Trophoblast cell (in vitro differentiated cells and primary cell): ENCODE results near the gene GCLC.
A peak's percentile ranks its signal among the peaks of the same experiment; 100 is the strongest.
"Not testable (repeated sequence)": the region's sequence is repeated elsewhere in the genome, so short reads cannot be mapped to it uniquely, and the experiment has no call there.

Experiments used
- DNase-seq, 2 donors: peaks; one replicate each; pipeline ENCODE4 v3.0.0-alpha.2; 2016
- H2AFZ ChIP-seq: 2 replicates; pipeline ENCODE4 v1.6.1; 2013; ENCODE audit warnings: low read length, moderate library complexity, mild to moderate bottlenecking; ENCODE audit not compliant: insufficient read depth, poor library complexity
- H2AK5ac ChIP-seq: 2 replicates; pipeline ENCODE4 v1.6.1; 2013; ENCODE audit warnings: mild to moderate bottlenecking, low read length
- H2BK120ac ChIP-seq: 2 replicates; pipeline ENCODE4 v1.6.1; 2013; ENCODE audit warnings: low read length, mild to moderate bottlenecking, moderate library complexity; ENCODE audit not compliant: insufficient read depth, poor library complexity
- H2BK12ac ChIP-seq: 2 replicates; pipeline ENCODE4 v1.6.1; 2013; ENCODE audit warnings: mild to moderate bottlenecking, low read length, moderate library complexity
- H2BK5ac ChIP-seq: 2 replicates; pipeline ENCODE4 v1.6.1; 2013; ENCODE audit warnings: low read length, low read depth, moderate library complexity, mild to moderate bottlenecking; ENCODE audit not compliant: poor library complexity
- H3K14ac ChIP-seq: 2 replicates; pipeline ENCODE4 v1.6.1; 2013; ENCODE audit warnings: mild to moderate bottlenecking, low read length
- H3K18ac ChIP-seq: 2 replicates; pipeline ENCODE4 v1.6.1; 2013; ENCODE audit warnings: mild to moderate bottlenecking, low read length
- H3K23ac ChIP-seq: 2 replicates; pipeline ENCODE4 v1.6.1; 2013; ENCODE audit warnings: low read length
- H3K27ac ChIP-seq: 2 replicates; pipeline ENCODE4 v1.5.1; 2013; ENCODE audit warnings: low read depth, mild to moderate bottlenecking, inconsistent platforms, low read length, moderate library complexity
- H3K27me3 ChIP-seq: 2 replicates; pipeline ENCODE4 v1.6.1; 2013; ENCODE audit warnings: inconsistent platforms, mild to moderate bottlenecking, low read length, moderate library complexity; ENCODE audit not compliant: insufficient read depth
- H3K36me3 ChIP-seq, 2 experiments: 1 replicate in 1 of 2; 2 replicates in 1 of 2; pipeline ENCODE4 v1.6.1; 2013; ENCODE audit warnings: low read length in 2 of 2, mild to moderate bottlenecking in 2 of 2, moderate library complexity in 1 of 2; ENCODE audit not compliant: insufficient read depth in 2 of 2, control insufficient read depth in 1 of 2
- H3K4ac ChIP-seq: 2 replicates; pipeline ENCODE4 v1.6.1; 2013; ENCODE audit warnings: low read depth, mild to moderate bottlenecking, low read length, moderate library complexity
- H3K4me1 ChIP-seq, 2 experiments: 1 replicate in 1 of 2; 2 replicates in 1 of 2; pipeline ENCODE4 v1.6.1; 2013; ENCODE audit warnings: low read length in 2 of 2, mild to moderate bottlenecking in 2 of 2, moderate library complexity in 1 of 2; ENCODE audit not compliant: insufficient read depth in 2 of 2, control insufficient read depth in 1 of 2
- H3K4me2 ChIP-seq: 2 replicates; pipeline ENCODE4 v1.6.1; 2013; ENCODE audit warnings: inconsistent platforms, mild to moderate bottlenecking, low read length, moderate library complexity
- H3K4me3 ChIP-seq: 2 replicates; pipeline ENCODE4 v1.5.1; 2013; ENCODE audit warnings: mild to moderate bottlenecking, low read depth, low read length, inconsistent platforms
- H3K79me1 ChIP-seq: one replicate; pipeline ENCODE4 v1.6.1; 2013; ENCODE audit warnings: low read length
- H3K79me2 ChIP-seq: 2 replicates; pipeline ENCODE4 v1.6.1; 2013; ENCODE audit warnings: low read length, mild to moderate bottlenecking; ENCODE audit not compliant: control insufficient read depth, insufficient read depth, poor library complexity
- H3K9ac ChIP-seq: 2 replicates; pipeline ENCODE4 v1.6.1; 2013; ENCODE audit warnings: mild to moderate bottlenecking, low read length
- H3K9me3 ChIP-seq: 2 replicates; pipeline ENCODE4 v1.6.1; 2013; ENCODE audit warnings: low read depth, mild to moderate bottlenecking, control low read depth, inconsistent platforms, low read length; ENCODE audit not compliant: insufficient read depth
- H4K12ac ChIP-seq: 2 replicates; pipeline ENCODE4 v1.6.1; 2013; ENCODE audit warnings: low read depth, mild to moderate bottlenecking, low read length, moderate library complexity
- H4K8ac ChIP-seq: 2 replicates; pipeline ENCODE4 v1.6.1; 2013; ENCODE audit warnings: low read depth, mild to moderate bottlenecking, low read length, moderate library complexity
- H4K91ac ChIP-seq: one replicate; pipeline ENCODE4 v1.6.1; 2013; ENCODE audit warnings: low read depth, mild to moderate bottlenecking, low read length, moderate library complexity
- WGBS: extraction: QIAGEN DNeasy Blood & Tissue Kit; methylation state at CpG from one replicate; pipeline ENCODE4 v1.1.7; 2013; ENCODE audit warnings: missing lambda C conversion rate; ENCODE audit not compliant: insufficient read length, insufficient coverage; ENCODE audit errors: extremely low coverage; 5-methylcytosine and 5-hydroxymethylcytosine counted together

The GCLC gene

GRCh38 chr6:53579338-53579737 lies 34.4 kb upstream of the GCLC start:
- no peak overlapping the region for H2AK5ac ChIP-seq
- H3K4ac ChIP-seq: no peak overlapping the region
- H2BK5ac ChIP-seq: no peak overlapping the region
- H3K4me1 ChIP-seq: no peaks in the 10 kb centered on the region
- H3K23ac ChIP-seq: no peak overlapping the region
- no peak overlapping the region for H3K4me3 ChIP-seq
- H4K12ac ChIP-seq: no peak overlapping the region
- no CpG with 5 or more reads among the region's 5 CpGs for WGBS
- no peaks in the 10 kb centered on the region for H3K79me2 ChIP-seq
- DNase-seq: no peak
- H2BK120ac ChIP-seq: no peak overlapping the region
- no peak overlapping the region for H2BK12ac ChIP-seq
- H3K18ac ChIP-seq: no peak overlapping the region
- H4K91ac ChIP-seq: no peak overlapping the region
- no peaks in the 10 kb centered on the region for H3K27me3 ChIP-seq
- no peak overlapping the region for H3K4me2 ChIP-seq
- no peak overlapping the region for H4K8ac ChIP-seq
- no peaks in the 10 kb centered on the region for H3K79me1 ChIP-seq
- no peak overlapping the region for H3K27ac ChIP-seq
- H2AFZ ChIP-seq: no peak overlapping the region
- H3K14ac ChIP-seq: no peak overlapping the region
- H3K9me3 ChIP-seq: peaks cover 3% of the 10 kb centered on the region
- H3K36me3 ChIP-seq: no peaks in the 10 kb centered on the region
- H3K9ac ChIP-seq: no peak overlapping the region

- Histone ChIP-seq H3K36me3 (no peaks in the 10 kb centered on the region), H2AK5ac (no peak overlapping the region), H2BK12ac (no peak overlapping the region), H3K27me3 (no peaks in the 10 kb centered on the region), H3K14ac (no peak overlapping the region), H4K12ac (no peak overlapping the region), H3K4me1 (no peaks in the 10 kb centered on the region), H3K9ac (no peak overlapping the region), H3K18ac (no peak overlapping the region), H3K27ac (no peak overlapping the region), H2BK5ac (no peak overlapping the region), H4K8ac (no peak overlapping the region), H3K79me2 (no peaks in the 10 kb centered on the region), H3K23ac (no peak overlapping the region), H4K91ac (no peak overlapping the region), H2BK120ac (no peak overlapping the region), H3K79me1 (no peaks in the 10 kb centered on the region), H3K9me3 (no peaks in the 10 kb centered on the region), H3K4ac (no peak overlapping the region), H3K4me2 (no peak overlapping the region), H2AFZ (no peak overlapping the region), H3K4me3 (no peak overlapping the region)
- DNase-seq: no peak
- WGBS: no CpG with 5 or more reads among the region's 7 CpGs
These were observed 33.5 kb upstream of the GCLC start for GRCh38 chr6:53578371-53578770.

- H3K4me2 ChIP-seq: no peak overlapping the region
- no peak overlapping the region for H3K14ac ChIP-seq
- no peak overlapping the region for H3K18ac ChIP-seq
- peak in 1 of 2 donors; percentile 31 for DNase-seq
- H2BK5ac ChIP-seq: no peak overlapping the region
- H4K8ac ChIP-seq: no peak overlapping the region
- H2BK12ac ChIP-seq: no peak overlapping the region
- H2AFZ ChIP-seq: no peak overlapping the region
- H3K27me3 ChIP-seq: no peaks in the 10 kb centered on the region
- no peak overlapping the region for H3K23ac ChIP-seq
- H4K12ac ChIP-seq: no peak overlapping the region
- no peak overlapping the region for H2AK5ac ChIP-seq
- H3K4ac ChIP-seq: no peak overlapping the region
- WGBS: no CpG with 5 or more reads among the region's 14 CpGs
- no peaks in the 10 kb centered on the region for H3K9me3 ChIP-seq
- no peak overlapping the region for H3K9ac ChIP-seq
- H3K4me3 ChIP-seq: no peak overlapping the region
- H3K4me1 ChIP-seq: no peaks in the 10 kb centered on the region
- no peaks in the 10 kb centered on the region for H3K36me3 ChIP-seq
- H3K27ac ChIP-seq: no peak overlapping the region
- H2BK120ac ChIP-seq: no peak overlapping the region
- no peak overlapping the region for H4K91ac ChIP-seq
- no peaks in the 10 kb centered on the region for H3K79me1 ChIP-seq
- no peaks in the 10 kb centered on the region for H3K79me2 ChIP-seq
These were observed 28.4 kb upstream of the GCLC start for GRCh38 chr6:53573299-53573698.

- H3K14ac ChIP-seq: not testable (repeated sequence)
- no CpG with 5 or more reads among the region's 3 CpGs for WGBS
These were observed 27.5 kb upstream of the GCLC start for GRCh38 chr6:53572379-53572778.

More at GRCh38 chr6:53572379-53572778, 27.5 kb upstream of the GCLC start:
- H4K91ac ChIP-seq, H3K9ac ChIP-seq, H3K79me2 ChIP-seq, H3K23ac ChIP-seq, H4K12ac ChIP-seq, H3K4me3 ChIP-seq, H2BK5ac ChIP-seq, DNase-seq, H2BK120ac ChIP-seq, H3K4me1 ChIP-seq, H3K27ac ChIP-seq, H2AK5ac ChIP-seq, H4K8ac ChIP-seq, H3K4me2 ChIP-seq, H2AFZ ChIP-seq, H3K36me3 ChIP-seq, H3K18ac ChIP-seq, H3K4ac ChIP-seq, H3K9me3 ChIP-seq, H3K79me1 ChIP-seq, H3K27me3 ChIP-seq, H2BK12ac ChIP-seq: not testable (repeated sequence)
